ENCODE measurements around the gene APOL1.

DNA sequence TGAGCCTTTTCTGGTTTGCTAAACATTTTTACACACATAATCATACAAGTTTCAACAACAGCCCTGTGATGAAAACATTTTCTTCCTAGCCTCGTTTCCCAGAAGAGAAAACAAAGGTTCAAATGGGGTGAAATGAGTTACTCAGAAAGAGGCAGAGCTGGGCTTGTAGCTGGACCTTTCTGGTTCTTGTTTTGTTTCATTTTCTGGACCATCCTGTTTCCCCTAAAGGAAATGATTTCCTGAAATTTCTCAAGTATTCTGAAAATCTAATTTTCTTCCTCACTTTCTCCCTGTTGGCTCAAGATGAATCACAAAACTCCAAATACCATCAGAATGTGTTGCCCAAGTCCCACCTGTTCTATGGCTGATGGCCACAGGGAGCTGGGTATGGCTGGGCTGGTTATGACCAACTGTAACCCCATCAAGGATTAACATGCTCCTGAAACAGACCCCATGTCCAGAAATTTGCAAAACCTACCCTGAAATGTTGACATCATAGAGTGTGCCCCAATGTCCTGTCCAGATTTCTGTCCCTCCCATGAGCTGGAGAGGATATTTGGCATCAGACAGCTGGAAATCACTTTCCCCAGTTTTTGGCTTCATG is 44.7 kb upstream of the APOL1 start:
- TF ChIP-seq, protein P1, sequence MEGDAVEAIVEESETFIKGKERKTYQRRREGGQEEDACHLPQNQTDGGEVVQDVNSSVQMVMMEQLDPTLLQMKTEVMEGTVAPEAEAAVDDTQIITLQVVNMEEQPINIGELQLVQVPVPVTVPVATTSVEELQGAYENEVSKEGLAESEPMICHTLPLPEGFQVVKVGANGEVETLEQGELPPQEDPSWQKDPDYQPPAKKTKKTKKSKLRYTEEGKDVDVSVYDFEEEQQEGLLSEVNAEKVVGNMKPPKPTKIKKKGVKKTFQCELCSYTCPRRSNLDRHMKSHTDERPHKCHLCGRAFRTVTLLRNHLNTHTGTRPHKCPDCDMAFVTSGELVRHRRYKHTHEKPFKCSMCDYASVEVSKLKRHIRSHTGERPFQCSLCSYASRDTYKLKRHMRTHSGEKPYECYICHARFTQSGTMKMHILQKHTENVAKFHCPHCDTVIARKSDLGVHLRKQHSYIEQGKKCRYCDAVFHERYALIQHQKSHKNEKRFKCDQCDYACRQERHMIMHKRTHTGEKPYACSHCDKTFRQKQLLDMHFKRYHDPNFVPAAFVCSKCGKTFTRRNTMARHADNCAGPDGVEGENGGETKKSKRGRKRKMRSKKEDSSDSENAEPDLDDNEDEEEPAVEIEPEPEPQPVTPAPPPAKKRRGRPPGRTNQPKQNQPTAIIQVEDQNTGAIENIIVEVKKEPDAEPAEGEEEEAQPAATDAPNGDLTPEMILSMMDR (IDR thresholded peaks at IDR 0.05) = no peak
- TF ChIP-seq POLR2A (IDR thresholded peaks at IDR 0.05) = no peak
